Neuronal stem cell (in vitro differentiated cells): Measurements from ENCODE around the gene SCLT1.

Source experiments
- DNase-seq: peaks from one replicate; pipeline ENCODE4 v3.0.0-alpha.2; 2013; ENCODE audit warnings: low spot score
- H2AFZ ChIP-seq: one replicate; pipeline ENCODE4 v1.6.1; 2013; ENCODE audit warnings: mild to moderate bottlenecking, low read length, inconsistent platforms
- H2AK5ac ChIP-seq: 2 replicates; pipeline ENCODE4 v1.6.1; 2013; ENCODE audit warnings: low read depth, mild to moderate bottlenecking, inconsistent platforms, low read length, moderate library complexity, mixed read lengths
- H2BK120ac ChIP-seq: 2 replicates; pipeline ENCODE4 v1.6.1; 2013; ENCODE audit warnings: low read depth, mild to moderate bottlenecking, inconsistent platforms, low read length, moderate library complexity, mixed read lengths
- H2BK12ac ChIP-seq: one replicate; pipeline ENCODE4 v1.6.1; 2013; ENCODE audit warnings: low read length, inconsistent platforms
- H2BK15ac ChIP-seq: 2 replicates; pipeline ENCODE4 v1.6.1; 2013; ENCODE audit warnings: mild to moderate bottlenecking, low read length, inconsistent platforms, mixed read lengths
- H2BK5ac ChIP-seq: one replicate; pipeline ENCODE4 v1.6.1; 2013; ENCODE audit warnings: inconsistent platforms, mild to moderate bottlenecking, low read length, moderate library complexity
- H3K14ac ChIP-seq: one replicate; pipeline ENCODE4 v1.6.1; 2013; ENCODE audit warnings: low read length, inconsistent platforms
- H3K18ac ChIP-seq: 2 replicates; pipeline ENCODE4 v1.6.1; 2013; ENCODE audit warnings: low read length, inconsistent platforms
- H3K23ac ChIP-seq: 2 replicates; pipeline ENCODE4 v1.6.1; 2013; ENCODE audit warnings: low read depth, mild to moderate bottlenecking, mixed read lengths, low read length, inconsistent platforms; ENCODE audit not compliant: poor library complexity
- H3K27ac ChIP-seq: replicated peaks from 3 replicates; pipeline ENCODE4 v1.5.1; 2013; ENCODE audit warnings: low read length, inconsistent platforms
- H3K27me3 ChIP-seq, 3 experiments: 2 replicates each; pipeline ENCODE4 v1.6.1; 2013; ENCODE audit warnings: low read length in 3 of 3, mild to moderate bottlenecking in 2 of 3, inconsistent platforms in 1 of 3, low read depth in 1 of 3, mixed read lengths in 1 of 3, moderate library complexity in 1 of 3; ENCODE audit not compliant: control insufficient read depth in 3 of 3, insufficient read depth in 3 of 3
- H3K36me3 ChIP-seq, 2 donors: replicated peaks in 1 of 2; 2 replicates each; pipeline ENCODE4 v1.6.1; 2013; ENCODE audit warnings: low read length in 2 of 2; ENCODE audit not compliant: control insufficient read depth in 2 of 2, insufficient read depth in 2 of 2
- H3K4ac ChIP-seq: 2 replicates; pipeline ENCODE4 v1.6.1; 2013; ENCODE audit warnings: inconsistent platforms, mild to moderate bottlenecking, low read length, moderate library complexity
- H3K4me1 ChIP-seq, 2 donors: 1 replicate in 1 of 2; 2 replicates in 1 of 2; pipeline ENCODE4 v1.6.1; 2013; ENCODE audit warnings: low read length in 2 of 2, low read depth in 1 of 2; ENCODE audit not compliant: control insufficient read depth in 2 of 2, insufficient read depth in 1 of 2
- H3K4me2 ChIP-seq: one replicate; pipeline ENCODE4 v1.6.1; 2013; ENCODE audit warnings: mild to moderate bottlenecking, low read length, inconsistent platforms; ENCODE audit not compliant: insufficient read depth, poor library complexity, severe bottlenecking
- H3K4me3 ChIP-seq, 2 donors: 2 replicates each; pipeline ENCODE4 v1.5.1; 2013; ENCODE audit warnings: low read length in 2 of 2, mild to moderate bottlenecking in 2 of 2, inconsistent platforms in 1 of 2, moderate library complexity in 1 of 2
- H3K79me1 ChIP-seq: one replicate; pipeline ENCODE4 v1.6.1; 2013; ENCODE audit warnings: low read depth, mild to moderate bottlenecking, inconsistent platforms, low read length, moderate library complexity
- H3K9ac ChIP-seq: one replicate; pipeline ENCODE4 v1.6.1; 2013; ENCODE audit warnings: mild to moderate bottlenecking, low read depth, low read length, inconsistent platforms; ENCODE audit not compliant: poor library complexity
- H3K9me3 ChIP-seq, 2 donors: replicated peaks in 1 of 2; 2 replicates each; pipeline versions ENCODE3 to v1.6.1; 2013; ENCODE audit warnings: low read length in 2 of 2, mild to moderate bottlenecking in 2 of 2, inconsistent platforms in 1 of 2, low read depth in 1 of 2, mixed read lengths in 1 of 2, moderate library complexity in 1 of 2; ENCODE audit not compliant: control insufficient read depth in 2 of 2, insufficient read depth in 1 of 2
- H4K8ac ChIP-seq: one replicate; pipeline ENCODE4 v1.6.1; 2013; ENCODE audit warnings: low read depth, mild to moderate bottlenecking, inconsistent platforms, low read length, moderate library complexity
- H4K91ac ChIP-seq: one replicate; pipeline ENCODE4 v1.6.1; 2013; ENCODE audit warnings: low read length, low read depth, mild to moderate bottlenecking, inconsistent platforms; ENCODE audit not compliant: poor library complexity
- WGBS, 2 donors: extraction: QIAGEN DNeasy Blood & Tissue Kit; methylation state at CpG; one replicate each; pipeline ENCODE4 v1.1.7; 2013; ENCODE audit warnings: missing lambda C conversion rate in 2 of 2, mixed read lengths in 1 of 2; ENCODE audit not compliant: insufficient read length in 2 of 2, insufficient replicate concordance in 1 of 2; ENCODE audit errors: extremely low coverage in 2 of 2; 5-methylcytosine and 5-hydroxymethylcytosine counted together

SCLT1 gene

GRCh38 chr4:129008096-129008495 is 85.2 kb downstream of the SCLT1 start:
- Histone ChIP-seq H4K8ac (no peak overlapping the region), H3K4me2 (no peak overlapping the region), H3K14ac (no peak overlapping the region), H2AK5ac (no peak overlapping the region), H3K4me1 (no peaks in the 10 kb centered on the region), H2AFZ (no peak overlapping the region), H3K36me3 (no peaks in the 10 kb centered on the region), H3K9ac (no peak overlapping the region), H2BK15ac (no peak overlapping the region), H3K4me3 (no peak overlapping the region), H2BK12ac (no peak overlapping the region), H3K18ac (no peak overlapping the region), H2BK5ac (no peak overlapping the region), H3K23ac (no peak overlapping the region), H3K79me1 (no peaks in the 10 kb centered on the region), H3K4ac (no peak overlapping the region), H3K9me3 (peaks cover 0 to 2% of the 10 kb centered on the region in 2 donors), H2BK120ac (no peak overlapping the region), H3K27me3 (no peaks in the 10 kb centered on the region), H4K91ac (no peak overlapping the region), H3K27ac (no peak overlapping the region)
- DNase-seq, result no peak
- no CpG with 5 or more reads among the region's 4 CpGs for WGBS, 2 donors

- Histone ChIP-seq H2AK5ac (no peak overlapping the region), H3K23ac (no peak overlapping the region), H2BK15ac (no peak overlapping the region), H3K4me1 (no peaks in the 10 kb centered on the region), H2BK5ac (no peak overlapping the region), H3K18ac (no peak overlapping the region), H4K91ac (no peak overlapping the region), H2BK12ac (no peak overlapping the region), H3K4me3 (no peak overlapping the region), H3K36me3 (peaks cover 0 to 16% of the 10 kb centered on the region in 2 donors), H3K79me1 (no peaks in the 10 kb centered on the region), H3K4ac (no peak overlapping the region), H3K27ac (no peak overlapping the region), H4K8ac (no peak overlapping the region), H3K27me3 (no peaks in the 10 kb centered on the region), H3K4me2 (no peak overlapping the region), H2BK120ac (no peak overlapping the region), H3K9ac (no peak overlapping the region), H3K14ac (no peak overlapping the region), H3K9me3 (peaks cover 0 to 6% of the 10 kb centered on the region in 2 donors), H2AFZ (no peak overlapping the region)
- no peak for DNase-seq
- WGBS, 2 donors, result no CpG with 5 or more reads among the region's 4 CpGs
These were observed 106.4 kb downstream of the SCLT1 start for GRCh38 chr4:128986908-128987307.

- Histone ChIP-seq H3K4me1 (no peaks in the 10 kb centered on the region), H2BK5ac (no peak overlapping the region), H4K91ac (no peak overlapping the region), H3K9me3 (peaks cover 0 to 6% of the 10 kb centered on the region in 2 donors), H3K4ac (no peak overlapping the region), H3K36me3 (peaks cover 0 to 17% of the 10 kb centered on the region in 2 donors), H3K18ac (no peak overlapping the region), H2AK5ac (no peak overlapping the region), H3K14ac (no peak overlapping the region), H3K23ac (no peak overlapping the region), H4K8ac (no peak overlapping the region), H3K4me3 (no peak overlapping the region), H2BK15ac (no peak overlapping the region), H3K9ac (no peak overlapping the region), H3K27ac (no peak overlapping the region), H2AFZ (no peak overlapping the region), H2BK120ac (no peak overlapping the region), H3K79me1 (no peaks in the 10 kb centered on the region), H2BK12ac (no peak overlapping the region), H3K4me2 (no peak overlapping the region), H3K27me3 (no peaks in the 10 kb centered on the region)
- DNase-seq, result no peak
- no CpG with 5 or more reads among the region's 2 CpGs for WGBS, 2 donors
These were observed 107.3 kb downstream of the SCLT1 start for GRCh38 chr4:128986019-128986418.

GRCh38 chr4:128983771-128984485 is 109.4 kb downstream of the SCLT1 start:
- Histone ChIP-seq H2AFZ (no peak overlapping the region), H3K9ac (no peak overlapping the region), H4K8ac (no peak overlapping the region)

More at GRCh38 chr4:128983771-128984485, 109.4 kb downstream of the SCLT1 start:
- H2BK120ac ChIP-seq, result no peak overlapping the region
- no peak overlapping the region for H2BK12ac ChIP-seq
- H2AK5ac ChIP-seq, result no peak overlapping the region
- no peaks in the 10 kb centered on the region for H3K79me1 ChIP-seq
- H3K14ac ChIP-seq, result no peak overlapping the region
- H2BK5ac ChIP-seq, result no peak overlapping the region
- H3K9me3 ChIP-seq, result peaks cover 0 to 6% of the 10 kb centered on the region in 2 donors
- no CpG with 5 or more reads among the region's 2 CpGs for WGBS, 2 donors
- no peaks in the 10 kb centered on the region for H3K4me1 ChIP-seq
- H3K27me3 ChIP-seq, result no peaks in the 10 kb centered on the region
- H3K36me3 ChIP-seq, result peaks cover 0 to 18% of the 10 kb centered on the region in 2 donors
- no peak overlapping the region for H3K4ac ChIP-seq
- H3K4me2 ChIP-seq, result no peak overlapping the region
- no peak overlapping the region for H2BK15ac ChIP-seq
- H3K4me3 ChIP-seq, result no peak overlapping the region
- H3K23ac ChIP-seq, result no peak overlapping the region
- no peak overlapping the region for H3K27ac ChIP-seq
- H3K18ac ChIP-seq, result no peak overlapping the region
- no peak for DNase-seq
- no peak overlapping the region for H4K91ac ChIP-seq
